Measurements from ENCODE around the gene ERC2.

Gene ERC2

DNA sequence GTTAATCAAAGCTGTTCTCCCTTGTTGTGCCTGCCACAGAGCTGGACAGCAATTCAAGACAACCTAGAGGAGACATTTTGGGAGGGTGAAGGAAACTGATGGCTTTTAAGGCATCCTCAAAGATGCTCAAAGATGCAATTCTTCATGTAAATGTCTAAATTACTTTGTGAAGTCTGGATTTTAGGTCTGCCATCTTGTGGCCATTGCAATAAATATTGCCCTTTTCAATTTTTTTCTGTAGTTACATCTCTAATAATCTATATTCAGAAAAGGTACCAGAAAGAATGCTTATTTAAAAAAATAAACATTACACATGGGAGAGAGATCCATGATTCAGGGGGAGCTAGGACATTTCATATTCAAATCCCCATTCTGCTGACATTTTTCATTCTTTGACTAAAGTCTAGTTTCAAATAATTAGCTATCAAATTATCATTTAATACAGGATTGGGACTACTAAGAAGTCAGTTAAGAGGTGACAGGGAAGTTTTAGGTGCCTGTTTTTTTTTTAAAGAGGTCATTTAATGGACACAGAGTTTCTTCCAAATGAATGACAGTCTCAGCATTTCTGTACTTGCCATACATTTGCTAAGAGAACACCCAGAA lies 721.4 kb downstream of the ERC2 start:
- peak; percentile 17 for DNase-seq (ENCODE audit: low spot score)

DNA sequence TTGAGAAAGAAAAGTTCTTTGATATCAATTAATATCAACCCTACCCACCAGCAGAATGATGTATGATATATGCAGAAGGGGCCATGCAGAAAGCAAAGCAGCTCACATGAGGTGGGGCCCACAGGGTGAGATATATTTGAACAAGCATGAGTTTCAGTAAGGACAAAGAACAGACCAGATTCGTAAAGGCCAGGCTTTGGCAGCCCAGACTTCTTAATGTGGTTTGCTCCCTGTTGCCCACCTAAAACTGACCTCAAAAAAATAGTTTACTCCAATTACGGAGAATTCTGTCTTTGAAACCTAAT lies 725.5 kb downstream of the ERC2 start:
- DNase-seq (ENCODE audit: low spot score), result no peak

DNA sequence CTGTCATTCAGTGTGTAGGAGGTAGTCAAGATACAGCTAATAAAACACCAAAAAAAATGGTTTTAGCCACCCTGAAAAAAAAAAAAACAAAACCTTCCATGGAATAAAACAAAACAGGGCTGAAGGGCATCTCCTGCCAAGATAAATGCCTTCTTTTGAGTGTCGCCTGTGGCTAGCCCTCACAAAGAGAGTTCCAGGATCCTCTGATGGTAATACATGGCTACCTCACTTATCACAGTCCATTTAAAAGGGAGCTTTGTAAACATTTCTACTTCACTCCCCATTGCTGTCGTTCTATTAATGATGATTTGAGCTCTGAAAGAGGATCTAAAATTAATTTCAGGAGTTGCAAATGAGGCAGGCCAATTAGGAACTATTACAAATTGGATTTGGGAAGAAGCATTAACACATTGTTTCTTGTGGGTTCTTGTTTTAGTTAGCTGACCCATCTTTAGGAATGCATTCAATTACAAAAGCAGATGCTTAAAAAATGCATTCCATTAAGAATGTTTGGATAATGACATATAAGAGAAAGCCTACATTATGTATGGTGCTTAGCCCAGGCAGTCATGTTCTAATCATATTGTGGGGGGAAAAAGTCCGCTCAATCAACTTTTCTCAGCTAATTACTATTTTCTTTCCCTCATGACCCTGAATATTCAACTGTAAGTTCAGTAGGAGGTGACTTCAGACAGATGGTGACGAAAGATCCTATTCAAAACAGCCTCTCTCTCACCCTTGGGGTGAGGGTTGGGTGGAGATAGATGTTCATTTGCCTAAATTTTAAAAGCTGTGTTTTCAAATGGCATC lies 726.0 kb downstream of the ERC2 start:
- DNase-seq (ENCODE audit: low spot score), result no peak

DNA sequence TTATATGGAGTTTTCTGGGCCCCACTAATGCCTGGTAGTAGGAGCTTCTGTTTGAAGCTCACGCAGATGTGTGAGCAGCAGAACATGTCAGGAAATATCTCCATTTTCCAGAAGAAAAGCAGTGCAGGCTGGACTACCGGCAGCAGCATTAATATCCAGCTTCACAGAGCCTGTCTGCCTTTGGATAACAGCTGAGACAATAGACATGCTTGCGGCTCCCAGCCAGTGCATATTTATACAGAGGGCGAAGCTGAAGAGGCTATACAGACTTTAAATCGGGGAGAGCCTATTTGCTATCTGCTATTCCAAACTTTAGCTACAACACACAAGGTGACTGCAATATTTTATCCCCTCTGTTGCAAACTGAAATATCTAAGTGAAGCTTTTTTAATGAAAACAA lies 731.1 kb downstream of the ERC2 start:
- DNase-seq (ENCODE audit: low spot score), result no peak

DNA sequence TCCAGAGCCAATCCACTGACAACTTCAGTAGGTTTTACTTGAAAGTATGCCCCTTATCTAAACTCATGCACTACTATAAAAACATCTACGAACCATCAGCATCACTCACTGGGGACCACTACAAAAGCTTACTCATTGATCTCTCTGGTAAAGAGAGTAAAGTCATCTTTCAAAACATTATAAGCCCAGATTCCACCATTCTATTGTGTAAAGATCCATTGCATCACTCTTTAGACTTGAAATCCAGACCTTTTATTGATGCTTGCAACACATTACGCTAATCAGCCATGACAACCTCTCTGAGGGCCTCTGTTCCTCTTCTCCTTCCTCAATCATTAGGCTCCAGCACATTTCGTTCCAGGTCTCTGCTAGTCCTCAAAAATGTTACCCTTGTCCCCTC lies 732.3 kb downstream of the ERC2 start:
- no peak for DNase-seq (ENCODE audit: low spot score)

DNA sequence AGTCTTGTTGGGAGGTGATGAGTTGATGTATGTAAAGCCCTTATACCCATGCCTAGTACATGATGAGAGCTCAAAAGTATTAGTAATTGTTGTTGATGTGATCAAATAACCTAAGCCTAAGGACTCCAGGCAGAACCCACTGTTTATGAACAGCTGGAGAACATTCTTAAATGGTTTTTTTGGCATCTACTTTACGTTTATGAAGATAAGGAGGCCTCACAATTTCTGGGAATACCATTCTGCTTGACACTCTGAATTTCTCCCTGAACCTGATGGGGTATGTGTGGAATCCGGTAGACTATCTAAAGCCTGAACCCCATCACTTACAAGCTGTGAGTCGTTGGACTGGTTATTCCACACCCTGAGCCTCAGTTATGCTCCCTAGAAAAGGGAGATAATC lies 736.5 kb downstream of the ERC2 start:
- DNase-seq (ENCODE audit: low spot score), result no peak

DNA sequence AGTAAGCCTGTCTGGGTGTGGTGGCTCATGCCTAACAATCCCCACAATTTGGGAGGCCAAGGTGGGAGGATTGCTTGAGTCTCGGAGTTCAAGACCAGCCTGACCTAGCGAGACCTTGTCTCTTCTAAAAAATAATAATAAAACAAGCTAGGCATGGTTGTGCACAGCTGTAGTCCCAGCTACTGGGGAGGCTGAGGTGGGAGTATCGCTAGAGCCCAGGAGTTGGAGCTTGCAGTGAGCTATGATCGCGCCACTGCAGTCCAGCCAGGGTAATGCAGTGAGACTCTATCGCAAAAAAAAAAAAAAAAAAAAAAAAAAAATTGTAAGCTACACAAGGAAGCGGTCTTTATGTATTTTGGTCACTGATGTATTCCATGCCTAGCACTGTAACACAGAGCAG lies 738.7 kb downstream of the ERC2 start:
- DNase-seq (ENCODE audit: low spot score), result no peak

DNA sequence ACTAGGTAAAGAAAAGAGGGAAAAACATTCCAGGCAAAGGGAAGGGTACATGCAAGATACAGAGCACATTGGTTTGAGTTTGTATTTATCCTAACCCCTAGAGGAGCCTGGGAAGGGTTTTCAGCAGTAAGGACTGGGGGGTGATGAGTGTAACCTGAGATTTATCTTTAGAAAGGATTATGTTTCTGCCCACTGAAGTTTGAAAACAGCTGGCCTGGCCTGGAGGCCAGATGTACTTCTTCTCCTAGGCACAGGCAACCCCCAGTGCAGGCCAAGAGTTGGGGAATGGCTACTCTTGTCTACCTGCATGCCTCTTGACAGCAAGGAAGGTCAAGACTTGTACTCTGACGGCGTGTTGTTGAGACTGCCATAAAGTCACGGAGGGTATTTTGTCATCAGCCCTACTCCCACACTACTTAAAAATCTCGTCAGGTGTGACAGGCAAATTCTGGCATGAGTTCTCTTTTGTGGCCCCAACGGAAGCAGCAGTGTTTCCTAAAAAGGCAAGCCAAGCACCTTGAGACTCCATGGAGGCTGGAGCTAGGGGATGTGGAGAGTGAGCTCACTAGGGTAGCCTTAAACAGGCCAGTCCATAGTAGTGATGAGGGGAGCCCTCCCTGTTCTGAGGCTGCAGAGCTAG lies 739.7 kb downstream of the ERC2 start:
- no peak for DNase-seq (ENCODE audit: low spot score)

DNA sequence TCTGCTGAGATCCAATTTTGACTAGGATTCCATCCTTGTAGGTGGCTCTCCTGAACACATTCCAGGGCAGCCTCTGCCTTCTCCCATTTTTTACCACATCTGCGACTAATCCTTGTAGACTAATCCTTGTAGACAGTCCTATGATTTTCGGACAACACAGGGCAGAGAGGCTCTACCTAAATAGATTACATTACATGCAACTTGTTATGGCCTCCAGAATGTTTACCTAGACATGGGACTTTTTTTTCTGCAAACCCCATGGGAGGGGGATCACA lies 741.8 kb downstream of the ERC2 start:
- DNase-seq (ENCODE audit: low spot score), result no peak

DNA sequence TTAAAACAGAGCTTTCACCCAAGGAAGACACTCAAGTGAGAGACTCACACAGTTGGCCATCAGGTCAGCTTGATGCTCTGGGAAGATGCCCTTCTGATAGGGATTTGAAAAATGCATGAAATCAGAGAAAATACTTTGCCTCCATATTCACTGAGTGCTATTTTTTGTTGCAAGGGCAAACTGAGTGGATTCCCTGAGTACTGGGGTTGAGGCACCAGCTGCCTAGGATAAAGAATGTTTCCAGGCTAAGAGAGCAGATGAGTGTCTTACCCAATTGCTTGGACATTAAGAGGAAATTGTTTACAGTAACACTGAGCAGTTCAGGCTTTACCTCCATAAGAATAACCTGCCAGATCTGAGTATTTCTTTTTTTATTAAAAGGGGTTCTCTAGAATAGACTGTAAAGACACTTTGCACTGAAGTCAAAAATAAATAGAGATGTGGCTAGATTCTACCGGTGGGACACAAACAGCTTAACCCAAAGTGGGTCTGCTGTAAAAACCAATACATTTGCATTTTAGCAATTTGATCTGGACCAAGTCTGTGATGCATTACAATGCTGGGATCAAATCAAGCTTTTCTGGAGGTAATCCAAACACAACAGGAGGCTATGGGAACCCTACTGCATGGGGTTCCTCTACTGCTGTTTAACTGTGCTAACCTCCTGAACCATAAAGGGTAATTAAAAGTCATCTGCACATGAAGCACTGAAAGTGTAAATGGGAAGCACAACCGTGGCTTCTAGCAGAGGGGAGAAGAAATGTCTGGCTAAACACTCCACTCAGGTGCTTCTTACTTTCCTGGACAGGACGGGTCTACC lies 742.4 kb downstream of the ERC2 start:
- DNase-seq (ENCODE audit: low spot score), result no peak

DNA sequence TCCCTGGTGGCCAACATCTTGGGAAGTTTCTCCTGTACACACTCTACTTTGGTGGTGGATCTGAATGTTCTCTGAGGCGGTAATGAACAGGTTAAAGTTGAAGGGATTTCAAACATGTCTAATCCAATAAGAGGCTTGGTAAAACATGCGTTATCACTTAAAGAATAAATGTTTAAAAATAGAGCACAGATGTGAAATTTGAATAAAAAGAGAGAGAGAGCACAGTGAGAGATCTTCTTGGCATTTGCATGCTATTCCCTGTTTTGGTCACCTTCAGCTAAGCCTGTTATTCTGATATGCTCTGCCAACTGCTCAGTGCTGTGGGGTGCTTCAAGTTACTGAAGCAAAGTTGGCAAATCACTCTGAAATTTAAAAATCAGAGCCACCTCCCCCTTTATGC lies 743.4 kb downstream of the ERC2 start:
- no peak for DNase-seq (ENCODE audit: low spot score)

DNA sequence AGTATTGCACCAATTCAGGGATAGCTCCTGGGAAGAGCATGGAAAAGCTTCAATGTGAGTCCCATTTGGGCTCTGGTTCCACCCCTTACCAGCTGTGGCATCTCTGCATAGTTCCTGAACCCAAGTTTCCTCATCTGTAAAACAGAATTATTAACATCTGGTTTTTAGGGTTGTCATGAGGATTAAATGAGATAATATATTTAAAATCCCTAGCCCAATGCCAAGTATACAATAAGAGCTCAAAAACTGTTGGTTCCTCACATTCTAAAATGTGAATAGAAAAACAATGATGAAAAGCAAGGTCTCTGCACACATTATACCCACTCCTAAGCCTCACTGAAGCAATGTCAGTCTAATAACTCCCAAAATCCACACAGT lies 743.9 kb downstream of the ERC2 start:
- no peak for DNase-seq (ENCODE audit: low spot score)

DNA sequence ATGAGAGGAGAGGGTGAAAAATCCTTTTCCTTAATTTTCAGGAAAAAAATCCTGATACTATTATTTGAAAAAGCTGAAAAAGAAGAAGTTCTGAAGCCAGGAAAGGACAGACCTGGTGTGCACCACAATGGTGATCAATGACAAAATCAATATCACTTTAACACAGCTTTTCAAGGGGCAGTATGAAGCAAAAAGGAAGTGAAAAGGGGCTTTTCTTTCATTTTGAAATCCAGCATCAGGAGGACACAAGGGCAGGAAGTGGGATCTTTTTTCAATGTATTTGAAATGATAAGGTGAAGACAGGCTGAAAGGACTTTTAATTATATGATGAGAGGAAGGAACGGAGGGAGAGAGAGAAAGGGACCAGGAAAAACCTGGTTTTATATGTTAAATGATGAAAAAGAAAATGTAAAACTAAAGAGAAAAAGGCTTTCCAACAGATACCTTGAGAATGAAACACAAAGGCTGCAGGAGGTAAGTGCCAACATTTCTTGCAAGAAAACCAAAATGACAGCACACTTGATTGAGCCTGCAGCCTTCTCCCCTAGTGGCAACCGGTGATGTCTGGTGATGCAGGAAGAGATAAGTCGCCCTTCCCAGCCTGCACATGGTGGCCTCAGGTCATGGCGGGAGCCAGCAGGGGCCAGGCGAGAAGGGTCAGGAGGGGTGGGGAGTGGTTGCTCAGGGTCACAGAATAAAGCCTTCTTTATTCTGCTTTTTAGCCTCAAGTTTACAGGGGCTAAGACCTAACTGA lies 744.4 kb downstream of the ERC2 start:
- DNase-seq (ENCODE audit: low spot score), result no peak

DNA sequence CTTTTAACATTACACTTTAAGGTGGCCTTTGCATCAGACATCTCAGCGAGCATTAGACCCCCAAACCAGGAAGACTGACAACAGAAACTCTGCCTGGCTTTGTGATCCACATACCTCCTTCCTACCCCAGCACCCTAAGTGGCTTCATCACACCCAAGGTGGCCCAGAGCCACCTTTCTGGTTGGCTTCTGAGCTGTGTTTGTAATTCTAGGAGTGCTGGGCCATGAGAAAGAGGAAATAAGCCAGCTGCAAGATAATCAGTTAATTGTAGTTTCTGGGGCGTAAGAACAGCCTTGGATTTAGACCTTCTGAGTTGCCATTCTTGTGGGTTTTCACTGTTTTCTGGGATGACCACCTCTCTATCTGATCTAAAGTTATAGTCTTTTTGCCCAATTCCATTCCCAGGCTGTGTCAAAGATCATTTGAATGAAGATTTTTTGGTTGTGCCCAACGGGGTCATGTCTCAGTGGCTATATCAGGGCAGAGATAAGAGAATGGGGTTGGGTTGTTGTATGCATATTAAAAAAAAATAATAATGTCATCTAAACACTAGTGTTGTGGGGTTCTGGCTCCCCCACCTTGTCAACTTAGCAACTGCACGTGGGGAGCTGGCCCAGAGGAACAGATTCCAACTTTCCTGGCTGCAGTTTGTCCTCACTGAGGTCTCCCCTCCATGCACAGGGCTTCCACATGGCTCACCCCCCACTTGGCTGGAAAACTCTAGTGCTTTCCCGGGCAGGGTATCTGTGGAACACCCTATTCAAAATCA lies 746.4 kb downstream of the ERC2 start:
- DNase-seq (ENCODE audit: low spot score), result no peak

DNA sequence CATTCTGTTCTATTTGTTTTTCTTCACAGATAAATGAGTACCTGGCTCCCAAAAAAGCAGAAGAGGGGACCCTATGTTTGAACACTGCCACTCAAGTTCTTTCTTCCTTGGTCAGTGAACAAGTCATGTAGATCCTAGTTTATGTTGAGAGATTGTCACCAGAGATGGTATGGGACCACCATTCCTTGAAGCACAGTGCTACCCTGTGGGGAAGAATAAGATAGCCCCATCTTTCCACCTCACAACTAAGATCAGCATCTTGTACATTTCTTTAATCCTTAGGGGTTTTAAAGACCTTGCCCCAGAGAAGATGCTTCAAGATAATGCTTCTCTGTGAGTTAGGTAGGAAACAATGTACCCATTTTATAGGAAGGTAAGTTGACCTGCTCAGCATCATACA lies 747.7 kb downstream of the ERC2 start:
- DNase-seq (ENCODE audit: low spot score), result no peak

DNA sequence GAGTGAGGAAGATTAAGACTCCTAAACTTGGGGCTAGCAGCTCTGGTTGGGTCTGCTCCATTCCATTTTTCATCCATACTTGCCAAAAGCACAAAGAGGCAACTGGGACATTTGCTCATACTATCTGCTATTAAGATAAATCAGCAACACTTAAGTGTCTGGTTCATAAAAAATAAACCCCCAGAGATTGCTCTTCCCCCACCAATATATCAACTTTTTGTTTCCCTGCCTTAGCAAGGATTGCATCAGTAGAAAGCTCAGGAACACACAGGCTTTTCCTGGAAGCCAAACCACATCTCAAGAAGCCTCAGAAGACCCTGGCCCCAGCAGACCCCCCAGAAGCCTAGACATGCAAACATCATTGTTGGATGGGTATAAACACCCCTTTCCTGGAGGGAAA lies 748.8 kb downstream of the ERC2 start:
- no peak for DNase-seq (ENCODE audit: low spot score)

DNA sequence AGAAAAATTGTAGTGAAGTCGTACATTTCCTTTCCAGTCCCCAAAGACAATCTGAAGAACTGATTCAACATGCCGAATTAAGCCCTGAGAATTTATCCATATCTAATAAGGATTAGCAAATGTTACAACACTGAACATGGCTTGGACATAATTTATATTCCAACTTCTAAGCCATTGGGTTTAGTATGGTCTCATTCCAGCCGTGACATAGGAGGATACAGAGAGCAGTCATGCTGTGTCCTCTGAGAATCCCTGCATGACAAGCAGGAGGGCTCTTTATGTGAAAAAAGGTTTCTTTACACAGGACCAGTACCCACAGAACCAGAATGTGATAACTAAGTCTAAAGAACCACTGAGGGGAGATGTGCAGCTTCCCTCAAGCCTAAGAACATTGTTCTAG lies 749.3 kb downstream of the ERC2 start:
- DNase-seq (ENCODE audit: low spot score), result no peak

DNA sequence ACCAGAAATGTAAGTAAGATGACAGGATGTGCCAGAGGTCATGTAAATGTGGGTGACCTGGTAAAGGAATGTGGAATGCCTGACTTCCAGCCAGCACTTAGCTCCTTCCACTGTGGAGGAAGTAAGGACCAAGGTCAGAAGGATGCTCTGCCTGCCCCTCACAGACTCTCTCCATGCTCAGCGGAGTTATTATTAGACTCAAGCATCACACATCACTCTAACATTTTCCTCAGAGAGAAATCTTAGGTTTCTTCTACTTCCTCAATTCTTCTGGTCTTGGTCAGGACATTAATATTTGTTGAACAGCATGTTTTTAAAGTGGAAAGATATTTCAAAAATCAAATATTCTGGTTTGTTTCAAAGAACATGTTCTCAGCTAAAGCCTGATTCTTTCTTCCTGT lies 749.7 kb downstream of the ERC2 start:
- no peak for DNase-seq (ENCODE audit: low spot score)

DNA sequence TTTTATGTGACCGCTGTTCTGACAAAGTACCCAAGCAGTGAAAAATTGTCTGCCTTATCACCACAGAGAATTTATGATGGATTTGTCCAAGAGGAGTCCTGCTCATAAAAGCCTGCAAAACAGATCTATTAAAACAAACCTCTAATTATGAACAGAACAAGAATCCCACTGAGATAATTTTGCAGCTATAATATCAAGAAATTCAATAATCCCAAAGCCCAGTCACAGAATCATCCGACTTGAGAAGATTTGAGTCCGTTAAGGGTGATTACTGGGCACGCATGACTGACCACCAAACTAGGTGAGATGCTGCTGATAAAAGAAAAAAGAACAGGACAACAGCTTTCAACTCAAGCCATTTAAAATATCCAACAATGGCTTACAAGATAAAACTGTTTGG lies 750.2 kb downstream of the ERC2 start:
- DNase-seq (ENCODE audit: low spot score), result no peak

DNA sequence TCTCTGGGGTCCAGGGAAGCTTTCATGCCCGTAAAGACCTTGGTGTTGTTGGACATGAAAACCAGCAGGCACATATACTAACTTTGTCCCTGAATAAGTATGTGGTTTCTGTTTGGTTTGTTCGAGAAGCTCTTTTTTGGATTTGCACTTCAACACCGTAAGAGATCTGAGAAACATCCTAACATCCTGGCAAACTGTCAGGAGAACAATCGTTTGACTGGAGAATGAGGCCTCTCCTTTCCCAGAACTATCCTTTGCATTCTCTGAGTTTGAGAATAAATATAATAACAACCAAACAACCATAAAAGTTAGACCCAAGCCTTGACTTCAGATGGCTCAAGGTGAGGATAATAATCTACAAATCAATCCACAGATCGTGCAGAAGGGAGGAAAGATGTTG lies 750.8 kb downstream of the ERC2 start:
- no peak for DNase-seq (ENCODE audit: low spot score)

DNA sequence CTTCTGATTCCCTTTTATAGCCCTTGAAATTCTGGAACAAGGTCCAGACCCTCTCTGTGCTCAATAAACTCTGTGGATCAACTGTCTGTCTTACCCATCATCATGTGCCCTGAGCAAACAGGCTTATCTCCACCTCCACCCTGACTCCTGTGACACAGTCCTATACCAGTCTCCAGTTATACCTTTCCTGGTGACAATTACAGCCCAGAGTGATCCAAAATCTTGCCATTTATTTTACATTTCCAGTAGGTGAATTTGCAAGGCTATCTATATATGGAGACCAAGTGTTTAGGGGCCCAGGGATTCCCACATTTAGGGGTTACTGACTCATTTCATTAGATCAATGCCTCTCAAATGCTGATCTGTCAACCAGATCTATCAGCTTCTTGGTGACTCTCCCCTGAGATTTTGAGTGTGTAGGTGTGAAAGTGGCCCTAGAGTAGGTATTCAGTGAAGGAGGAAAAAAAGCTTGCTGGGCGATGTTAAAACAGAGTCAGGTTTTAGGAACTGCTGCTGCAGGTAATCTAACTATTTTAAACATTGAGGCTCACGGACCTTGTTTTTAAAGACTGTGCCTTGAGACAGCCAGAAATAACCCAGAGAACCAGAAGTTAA lies 751.5 kb downstream of the ERC2 start:
- DNase-seq (ENCODE audit: low spot score), result no peak

All from globus pallidus (tissue), 1 donor.